ENCODE measurements around the gene STX3.

GRCh38 chr11:59791639-59792038 is 36.5 kb downstream of the STX3 start:
- TF ChIP-seq YY1 (IDR thresholded peaks at IDR 0.05; ENCODE audit: insufficient read depth, insufficient read length) (no peak), SUZ12 (IDR thresholded peaks at IDR 0.05; ENCODE audit: extremely low read depth, insufficient read depth, insufficient read length) (no peak)
